GOT3 (cell line): ENCODE data around the gene FHAD1.

ENCODE experiments used
- DNase-seq: peaks from one replicate; lab custom pipeline; 2025; ENCODE audit warnings: mixed read lengths; lab: John Stamatoyannopoulos, UW

FHAD1 gene

GRCh38 chr1:15439325-15439724 is 192.3 kb downstream of the FHAD1 start:
- DNase-seq = no peak

- DNase-seq = no peak
These were observed 193.3 kb downstream of the FHAD1 start for GRCh38 chr1:15440357-15440756.

- no peak for DNase-seq
These were observed 194.2 kb downstream of the FHAD1 start for GRCh38 chr1:15441247-15441646.

GRCh38 chr1:15442119-15442518 is 195.1 kb downstream of the FHAD1 start:
- DNase-seq = no peak

- DNase-seq = no peak
These were observed 195.7 kb downstream of the FHAD1 start for GRCh38 chr1:15442759-15443158.

- no peak for DNase-seq
These were observed 196.3 kb downstream of the FHAD1 start for GRCh38 chr1:15443281-15443680.

- DNase-seq = no peak
These were observed 197.7 kb downstream of the FHAD1 start for GRCh38 chr1:15444468-15445389.

- no peak for DNase-seq
These were observed 198.5 kb downstream of the FHAD1 start for GRCh38 chr1:15445390-15446122.

GRCh38 chr1:15446212-15446611 is 199.2 kb downstream of the FHAD1 start:
- no peak for DNase-seq
